ENCODE measurements around the gene SIPA1.

GRCh38 chr11:65619281-65619928 is 18.5 kb upstream of the SIPA1 start:
- TF ChIP-seq TAF1 (IDR thresholded peaks at IDR 0.05; ENCODE audit: low read depth, low read length) = no peak
- TF ChIP-seq POLR2A (IDR thresholded peaks at IDR 0.05; ENCODE audit: low read depth, low read length) = 0 out of 2 replicates have a peak, but pooled peaks have one; percentile 36
- no peak for TF ChIP-seq SPI1 (IDR thresholded peaks at IDR 0.05; ENCODE audit: low read depth, low read length)
